ENCODE results near the gene SEC14L2.
A peak's percentile ranks its signal among the peaks of the same experiment; 100 is the strongest.

SEC14L2 gene

GRCh38 chr22:30424534-30425326 is 27.9 kb downstream of the SEC14L2 start:
- TF ChIP-seq, protein P1, sequence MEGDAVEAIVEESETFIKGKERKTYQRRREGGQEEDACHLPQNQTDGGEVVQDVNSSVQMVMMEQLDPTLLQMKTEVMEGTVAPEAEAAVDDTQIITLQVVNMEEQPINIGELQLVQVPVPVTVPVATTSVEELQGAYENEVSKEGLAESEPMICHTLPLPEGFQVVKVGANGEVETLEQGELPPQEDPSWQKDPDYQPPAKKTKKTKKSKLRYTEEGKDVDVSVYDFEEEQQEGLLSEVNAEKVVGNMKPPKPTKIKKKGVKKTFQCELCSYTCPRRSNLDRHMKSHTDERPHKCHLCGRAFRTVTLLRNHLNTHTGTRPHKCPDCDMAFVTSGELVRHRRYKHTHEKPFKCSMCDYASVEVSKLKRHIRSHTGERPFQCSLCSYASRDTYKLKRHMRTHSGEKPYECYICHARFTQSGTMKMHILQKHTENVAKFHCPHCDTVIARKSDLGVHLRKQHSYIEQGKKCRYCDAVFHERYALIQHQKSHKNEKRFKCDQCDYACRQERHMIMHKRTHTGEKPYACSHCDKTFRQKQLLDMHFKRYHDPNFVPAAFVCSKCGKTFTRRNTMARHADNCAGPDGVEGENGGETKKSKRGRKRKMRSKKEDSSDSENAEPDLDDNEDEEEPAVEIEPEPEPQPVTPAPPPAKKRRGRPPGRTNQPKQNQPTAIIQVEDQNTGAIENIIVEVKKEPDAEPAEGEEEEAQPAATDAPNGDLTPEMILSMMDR (IDR thresholded peaks at IDR 0.05; ENCODE audit: insufficient read depth, low read length, missing control alignments), result no peak
- H3K4me3 ChIP-seq (ENCODE audit: low read depth, low read length), result peak overlapping the region; percentile 69
- POLR2A ChIA-PET, result interaction anchor here (0.6 to 5.4 kb wide), 11 partner anchors 8 to 164 kb away, joined by 3 to 46 read pairs (median 4); partner anchors contain the start of genes CCDC157, SEC14L2 and SF3A1
- CTCF ChIA-PET, result interaction anchor here (0.8 to 12.4 kb wide), 16 partner anchors 9 to 330 kb away, joined by 3 to 129 read pairs (median 5); partner anchors contain the start of genes CASTOR1, RNF215, SEC14L2 and SLC35E4
- DNase-seq (ENCODE audit: low read depth, low spot score), result no peak

DNA sequence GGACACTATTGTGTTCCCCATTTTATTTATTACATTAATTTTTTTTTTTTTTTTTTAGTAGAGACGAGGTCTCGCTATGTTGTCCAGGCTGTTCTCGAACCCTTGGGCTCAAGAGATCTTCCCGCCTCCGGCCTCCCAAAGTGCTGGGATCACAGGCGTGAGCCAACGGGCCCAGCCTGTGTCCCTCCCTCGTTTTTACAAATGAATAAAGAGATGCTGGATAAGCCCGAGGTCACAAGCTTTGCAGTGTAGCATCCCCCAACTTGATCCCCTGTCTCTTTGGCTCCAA is 28.5 kb downstream of the SEC14L2 start:
- TF ChIP-seq, protein P1 (IDR thresholded peaks at IDR 0.05; ENCODE audit: insufficient read depth, low read length, missing control alignments), result no peak
- no peak for DNase-seq (ENCODE audit: low read depth, low spot score)
- peak overlapping the region; percentile 69 for H3K4me3 ChIP-seq (ENCODE audit: low read depth, low read length)
- POLR2A ChIA-PET, result interaction anchor here (0.6 to 5.4 kb wide), 3 partner anchors 11 to 35 kb away, joined by 3 to 46 read pairs (median 4); partner anchors contain the start of gene SEC14L2
- CTCF ChIA-PET, result interaction anchor here (0.8 to 12.4 kb wide), 13 partner anchors 8 to 329 kb away, joined by 3 to 129 read pairs (median 7); partner anchors contain the start of genes CASTOR1, RNF215 and SEC14L2

- no peak for DNase-seq (ENCODE audit: low read depth, low spot score)
- peak within 1 kb of the TSS; percentile 69 for H3K4me3 ChIP-seq (ENCODE audit: low read depth, low read length)
- ChIA-PET POLR2A (interaction anchor here (0.6 to 1.1 kb wide), 2 partner anchors 12 to 35 kb away, joined by 3 to 4 read pairs; no protein-coding TSS in a partner anchor), CTCF (interaction anchor here (0.8 to 12.4 kb wide), 16 partner anchors 8 to 170 kb away, joined by 3 to 129 read pairs (median 6); partner anchors contain the start of genes RNF215 and SEC14L2)
- TF ChIP-seq, protein P1 (IDR thresholded peaks at IDR 0.05; ENCODE audit: insufficient read depth, low read length, missing control alignments), result peak; percentile 8
Measured at GRCh38 chr22:30425616-30426387, 29.0 kb downstream of the SEC14L2 start, which contains the start of gene MTFP1. Gene MTFP1, plus strand, starts transcription at chr22:30425768. Its CDS starts 112 bp downstream, at chr22:30425880.

GRCh38 chr22:30426388-30427353 is 29.9 kb downstream of the SEC14L2 start:
- TF ChIP-seq, protein P1 (IDR thresholded peaks at IDR 0.05; ENCODE audit: insufficient read depth, low read length, missing control alignments), result peak; percentile 68
- DNase-seq (ENCODE audit: low read depth, low spot score), result no peak
- CTCF ChIA-PET, result interaction anchor here (0.7 to 12.4 kb wide), 12 partner anchors 8 to 58 kb away, joined by 3 to 129 read pairs (median 4); partner anchors contain the start of genes RNF215 and SEC14L2
- POLR2A ChIA-PET, result no interaction called here
- H3K4me3 ChIP-seq (ENCODE audit: low read depth, low read length), result peak overlapping the region; percentile 69

DNA sequence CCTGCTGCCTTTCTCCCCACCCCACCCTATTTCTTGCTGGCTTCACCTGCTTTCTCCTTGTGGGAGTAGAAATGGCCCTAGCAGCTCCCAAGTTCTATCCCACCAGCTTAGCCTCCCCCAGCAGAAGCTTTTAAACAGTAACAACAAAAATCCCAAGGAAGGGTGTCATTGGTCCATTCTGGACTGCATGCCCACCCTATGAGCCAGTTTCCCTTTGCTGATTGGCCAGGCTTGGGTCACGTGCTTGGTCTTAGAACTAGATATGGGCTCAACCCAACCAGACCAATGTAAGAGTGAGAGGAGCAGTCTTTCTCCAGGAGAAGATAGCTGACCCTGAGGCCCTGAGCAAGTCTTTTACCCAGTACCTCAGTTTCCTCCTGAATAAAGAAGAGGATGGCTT is 31.1 kb downstream of the SEC14L2 start:
- ChIA-PET POLR2A (no interaction called here), CTCF (interaction anchor here (1.3 to 12.4 kb wide), 3 partner anchors 10 to 39 kb away, joined by 3 to 129 read pairs (median 48); partner anchors contain the start of genes RNF215 and SEC14L2)
- no peak overlapping the region for H3K4me3 ChIP-seq (ENCODE audit: low read depth, low read length)
- DNase-seq (ENCODE audit: low read depth, low spot score), result no peak
- TF ChIP-seq, protein P1 (IDR thresholded peaks at IDR 0.05; ENCODE audit: insufficient read depth, low read length, missing control alignments), result no peak

All from AG04449 (cell line).